ENCODE results near the gene KIF26A. TPM values are rescaled to one million over a fixed set of nuclear protein-coding genes. Genes with fewer than 3 reads are reported as not detected.
A peak's percentile ranks its signal among the peaks of the same experiment; 100 is the strongest.

Gene KIF26A
- total RNA-seq, 6 donors from 2014 or later = 1.8 to 7.3 (median 3.5) TPM

DNA sequence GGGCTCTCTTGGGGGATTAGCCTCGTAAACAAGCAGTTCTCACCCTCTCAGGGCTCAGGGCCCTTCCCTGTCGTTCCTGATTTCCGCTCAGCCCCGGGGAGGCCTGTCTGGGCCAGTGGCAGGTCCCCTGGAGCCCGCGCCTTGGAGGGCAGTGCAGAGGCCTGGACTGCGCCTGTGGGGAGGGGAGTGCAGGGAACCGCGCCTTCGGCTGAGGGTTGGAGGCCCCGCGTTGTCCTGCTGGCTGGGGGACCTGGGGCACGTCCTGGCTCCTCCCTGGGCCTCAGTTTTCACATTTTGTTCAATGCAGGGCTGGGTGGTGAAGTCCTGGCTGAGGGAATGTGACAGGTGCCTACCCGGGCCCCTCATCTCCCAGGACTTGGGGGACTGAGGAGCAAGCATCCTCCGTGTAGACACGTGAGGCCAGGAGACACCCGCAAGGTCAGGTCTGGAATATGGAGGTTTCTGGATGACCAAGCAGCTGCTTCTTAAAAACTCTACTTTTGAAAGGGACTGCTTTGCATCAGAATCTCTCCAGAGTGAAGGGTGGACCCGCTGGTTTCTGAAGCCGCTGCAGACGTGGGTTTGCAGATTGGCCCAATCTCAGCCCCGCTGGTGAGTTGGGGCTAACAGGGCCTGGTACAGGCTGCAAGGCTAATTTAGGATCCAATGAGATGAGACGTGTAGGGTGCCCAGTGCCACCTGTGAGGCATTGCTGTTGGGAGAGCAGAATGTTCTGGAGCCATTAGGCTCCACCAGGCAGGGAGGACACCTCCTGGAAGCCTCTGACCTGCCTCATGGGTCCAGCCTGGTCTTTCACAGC, 80.2 kb downstream of the KIF26A start:
- no peak overlapping the region for H3K27ac ChIP-seq
- no peaks in the 10 kb centered on the region for H3K9me3 ChIP-seq
- WGBS, 2 donors = 79 to 87% methylated on average over 6 to 17 of the region's 22 CpGs
- ATAC-seq (ENCODE audit: low FRiP score in 2 of 2) = no peak
- DNase-seq = peak in 1 of 2 donors; percentile 68
- TF ChIP-seq POLR2A (IDR thresholded peaks at IDR 0.05) (no peak), POLR2AphosphoS5 (IDR thresholded peaks at IDR 0.05) (no peak), EP300 (IDR thresholded peaks at IDR 0.05) (no peak)
- TF ChIP-seq, protein P1, sequence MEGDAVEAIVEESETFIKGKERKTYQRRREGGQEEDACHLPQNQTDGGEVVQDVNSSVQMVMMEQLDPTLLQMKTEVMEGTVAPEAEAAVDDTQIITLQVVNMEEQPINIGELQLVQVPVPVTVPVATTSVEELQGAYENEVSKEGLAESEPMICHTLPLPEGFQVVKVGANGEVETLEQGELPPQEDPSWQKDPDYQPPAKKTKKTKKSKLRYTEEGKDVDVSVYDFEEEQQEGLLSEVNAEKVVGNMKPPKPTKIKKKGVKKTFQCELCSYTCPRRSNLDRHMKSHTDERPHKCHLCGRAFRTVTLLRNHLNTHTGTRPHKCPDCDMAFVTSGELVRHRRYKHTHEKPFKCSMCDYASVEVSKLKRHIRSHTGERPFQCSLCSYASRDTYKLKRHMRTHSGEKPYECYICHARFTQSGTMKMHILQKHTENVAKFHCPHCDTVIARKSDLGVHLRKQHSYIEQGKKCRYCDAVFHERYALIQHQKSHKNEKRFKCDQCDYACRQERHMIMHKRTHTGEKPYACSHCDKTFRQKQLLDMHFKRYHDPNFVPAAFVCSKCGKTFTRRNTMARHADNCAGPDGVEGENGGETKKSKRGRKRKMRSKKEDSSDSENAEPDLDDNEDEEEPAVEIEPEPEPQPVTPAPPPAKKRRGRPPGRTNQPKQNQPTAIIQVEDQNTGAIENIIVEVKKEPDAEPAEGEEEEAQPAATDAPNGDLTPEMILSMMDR (IDR thresholded peaks at IDR 0.05) = no peak
- no peaks in the 10 kb centered on the region for H3K36me3 ChIP-seq
- H3K4me1 ChIP-seq = peaks cover 0 to 9% (median 6%) of the 10 kb centered on the region in 4 donors
- H3K27me3 ChIP-seq = no peaks in the 10 kb centered on the region
- H3K4me3 ChIP-seq = no peak overlapping the region

DNA sequence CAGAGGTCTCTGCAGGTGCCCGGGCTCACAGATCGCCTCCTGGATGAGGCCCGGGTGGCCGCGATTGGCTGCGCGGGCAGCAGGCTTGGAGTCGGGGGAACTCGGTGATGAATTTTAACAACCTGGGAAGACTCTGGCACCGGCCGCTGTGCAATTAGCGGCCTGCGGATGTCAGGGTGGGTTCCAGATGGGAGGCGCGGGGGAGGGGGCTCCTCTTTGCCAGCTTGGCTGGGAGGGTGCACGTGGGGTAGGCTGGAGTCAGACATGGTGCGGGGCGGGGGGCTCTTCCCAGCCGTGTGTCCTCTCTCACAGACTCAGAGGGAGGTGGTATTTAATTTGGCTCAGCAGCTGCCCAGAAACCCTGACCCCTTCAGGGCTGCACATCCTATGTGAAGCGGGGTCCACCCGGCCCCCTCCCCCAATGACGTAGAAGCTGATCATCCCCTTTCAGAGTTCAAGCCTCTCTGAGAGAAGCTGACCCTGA, 81.4 kb downstream of the KIF26A start:
- no peak for ATAC-seq (ENCODE audit: low FRiP score in 2 of 2)
- no peaks in the 10 kb centered on the region for H3K36me3 ChIP-seq
- no peak overlapping the region for H3K27ac ChIP-seq
- no peaks in the 10 kb centered on the region for H3K27me3 ChIP-seq
- no peak overlapping the region for H3K4me3 ChIP-seq
- peak in 1 of 2 donors; percentile 62 for DNase-seq
- 65 to 76% methylated on average over 11 to 22 of the region's 22 CpGs for WGBS, 2 donors
- TF ChIP-seq POLR2A (IDR thresholded peaks at IDR 0.05) = no peak
- no peak for TF ChIP-seq EP300 (IDR thresholded peaks at IDR 0.05)
- TF ChIP-seq, protein P1 (IDR thresholded peaks at IDR 0.05) = no peak
- no peak for TF ChIP-seq POLR2AphosphoS5 (IDR thresholded peaks at IDR 0.05)
- peaks cover 0 to 14% (median 11%) of the 10 kb centered on the region in 4 donors for H3K4me1 ChIP-seq
- no peaks in the 10 kb centered on the region for H3K9me3 ChIP-seq

DNA sequence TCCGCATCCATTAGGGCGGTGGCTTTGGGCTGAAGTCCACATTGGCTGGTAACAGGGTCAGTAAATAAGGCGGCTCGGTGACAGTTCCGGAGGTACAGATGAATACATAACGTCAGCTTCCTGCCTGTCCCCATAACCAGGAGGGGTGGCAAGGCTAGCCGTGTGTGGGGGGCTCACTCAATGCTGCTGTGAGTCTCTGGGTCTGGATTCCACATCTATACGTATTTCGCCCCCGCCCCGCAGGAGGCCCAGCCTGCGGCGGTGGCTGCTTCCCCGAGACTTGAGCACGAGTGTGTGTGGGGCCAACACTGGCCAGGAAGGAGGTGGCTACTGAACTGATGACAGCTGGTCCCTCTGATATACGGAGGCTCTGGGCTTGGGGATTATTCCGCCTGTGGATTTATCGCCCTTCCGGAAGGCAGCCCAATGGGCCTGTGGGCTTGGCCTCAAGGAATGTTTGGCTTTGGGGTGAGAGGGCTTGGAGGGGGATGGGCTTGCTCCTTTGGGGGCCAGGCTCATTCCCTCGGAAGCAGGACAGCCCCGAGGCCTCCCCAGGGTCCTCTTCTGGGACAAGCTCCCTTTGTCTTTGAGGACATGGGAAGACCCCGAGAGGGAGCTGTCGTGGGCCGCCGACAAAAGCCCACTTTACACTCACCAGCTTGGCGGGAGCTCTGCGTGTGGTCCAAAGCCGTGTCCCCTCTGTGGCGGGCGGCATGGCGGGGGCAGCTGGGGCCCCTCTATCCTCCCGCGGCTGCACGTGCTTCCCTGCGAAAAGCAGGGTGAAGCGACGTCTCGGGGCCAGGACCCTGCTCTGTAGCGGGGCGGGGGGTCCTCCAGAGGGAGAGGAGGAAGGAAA, 82.1 kb downstream of the KIF26A start:
- WGBS, 2 donors = 74 to 78% methylated on average over 34 to 36 of the region's 40 CpGs
- no peaks in the 10 kb centered on the region for H3K9me3 ChIP-seq
- H3K4me1 ChIP-seq = peaks cover 0 to 15% (median 12%) of the 10 kb centered on the region in 4 donors
- no peak for ATAC-seq (ENCODE audit: low FRiP score in 2 of 2)
- H3K27ac ChIP-seq = no peak overlapping the region
- H3K27me3 ChIP-seq = no peaks in the 10 kb centered on the region
- no peak overlapping the region for H3K4me3 ChIP-seq
- no peaks in the 10 kb centered on the region for H3K36me3 ChIP-seq
- TF ChIP-seq, protein P1 (IDR thresholded peaks at IDR 0.05) = no peak
- TF ChIP-seq POLR2AphosphoS5 (IDR thresholded peaks at IDR 0.05) = no peak
- TF ChIP-seq EP300 (IDR thresholded peaks at IDR 0.05) = no peak
- TF ChIP-seq POLR2A (IDR thresholded peaks at IDR 0.05) = no peak
- peak in 1 of 2 donors; percentile 67 for DNase-seq

DNA sequence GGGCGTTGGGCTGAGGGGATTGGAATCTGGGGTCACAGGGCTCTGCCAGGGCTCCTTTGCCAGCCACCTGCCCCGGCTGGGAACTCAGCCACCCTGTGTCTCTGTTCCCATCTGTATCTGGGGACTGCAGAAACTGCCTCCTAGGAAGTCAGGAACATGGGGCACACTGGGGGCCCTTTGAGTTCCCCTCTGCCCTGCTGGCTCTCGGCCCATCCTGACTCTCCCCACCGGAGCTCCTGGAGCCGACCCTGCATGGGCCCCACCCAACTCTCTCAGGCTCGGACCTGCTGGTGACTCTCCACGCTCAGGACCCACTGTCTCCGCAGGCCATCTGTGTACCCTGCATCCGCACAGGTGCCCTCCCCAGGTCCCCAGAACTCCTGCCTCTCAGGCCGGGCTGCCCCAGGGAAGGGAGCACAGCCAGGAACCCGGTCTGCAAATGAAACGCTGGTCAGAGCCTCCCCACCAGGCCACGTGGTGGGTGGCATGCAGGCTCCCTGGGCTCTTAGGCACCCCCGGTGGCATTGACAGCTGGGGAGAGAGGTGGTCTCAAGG, 82.8 kb downstream of the KIF26A start:
- 73 to 100% methylated on average over 1 to 14 of the region's 14 CpGs for WGBS, 2 donors
- no peaks in the 10 kb centered on the region for H3K36me3 ChIP-seq
- H3K9me3 ChIP-seq = no peaks in the 10 kb centered on the region
- peaks cover 0 to 22% (median 12%) of the 10 kb centered on the region in 4 donors for H3K4me1 ChIP-seq
- H3K4me3 ChIP-seq = no peak overlapping the region
- ATAC-seq (ENCODE audit: low FRiP score in 2 of 2) = no peak
- H3K27me3 ChIP-seq = no peaks in the 10 kb centered on the region
- TF ChIP-seq POLR2A (IDR thresholded peaks at IDR 0.05) (no peak), POLR2AphosphoS5 (IDR thresholded peaks at IDR 0.05) (no peak), EP300 (IDR thresholded peaks at IDR 0.05) (no peak)
- TF ChIP-seq, protein P1 (IDR thresholded peaks at IDR 0.05) = no peak
- H3K27ac ChIP-seq = no peak overlapping the region
- peak in 1 of 2 donors; percentile 61 for DNase-seq
